CD4-positive, alpha-beta T cell treated with Interleukin-6 for 4 hours (primary cell): ENCODE results near the gene SRSF9.
"Not testable (repeated sequence)": the region's sequence is repeated elsewhere in the genome, so short reads cannot be mapped to it uniquely, and the experiment has no call there.

Source experiments
- DNase-seq: peaks from one replicate; pipeline ENCODE4 v3.0.0-alpha.2; 2020; ENCODE audit warnings: mixed read lengths

The SRSF9 gene

DNA sequence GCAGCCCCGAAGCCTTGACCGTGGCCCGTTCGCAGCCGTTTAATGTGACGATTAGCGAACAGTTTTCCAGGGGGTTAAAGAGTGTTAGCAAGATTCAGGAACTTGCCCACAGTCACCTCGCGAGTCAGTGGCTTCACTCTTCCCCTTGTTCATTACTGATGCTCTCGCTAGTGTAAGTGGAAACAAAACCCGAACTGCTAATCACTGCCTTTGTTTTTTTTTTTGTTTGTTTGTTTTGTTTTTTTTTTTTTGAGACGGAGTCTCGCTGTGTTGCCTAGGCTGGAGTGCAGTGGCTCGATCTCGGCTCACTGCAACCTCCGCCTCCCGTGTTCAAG, 22.7 kb downstream of the SRSF9 start:
- DNase-seq = not testable (repeated sequence)

DNA sequence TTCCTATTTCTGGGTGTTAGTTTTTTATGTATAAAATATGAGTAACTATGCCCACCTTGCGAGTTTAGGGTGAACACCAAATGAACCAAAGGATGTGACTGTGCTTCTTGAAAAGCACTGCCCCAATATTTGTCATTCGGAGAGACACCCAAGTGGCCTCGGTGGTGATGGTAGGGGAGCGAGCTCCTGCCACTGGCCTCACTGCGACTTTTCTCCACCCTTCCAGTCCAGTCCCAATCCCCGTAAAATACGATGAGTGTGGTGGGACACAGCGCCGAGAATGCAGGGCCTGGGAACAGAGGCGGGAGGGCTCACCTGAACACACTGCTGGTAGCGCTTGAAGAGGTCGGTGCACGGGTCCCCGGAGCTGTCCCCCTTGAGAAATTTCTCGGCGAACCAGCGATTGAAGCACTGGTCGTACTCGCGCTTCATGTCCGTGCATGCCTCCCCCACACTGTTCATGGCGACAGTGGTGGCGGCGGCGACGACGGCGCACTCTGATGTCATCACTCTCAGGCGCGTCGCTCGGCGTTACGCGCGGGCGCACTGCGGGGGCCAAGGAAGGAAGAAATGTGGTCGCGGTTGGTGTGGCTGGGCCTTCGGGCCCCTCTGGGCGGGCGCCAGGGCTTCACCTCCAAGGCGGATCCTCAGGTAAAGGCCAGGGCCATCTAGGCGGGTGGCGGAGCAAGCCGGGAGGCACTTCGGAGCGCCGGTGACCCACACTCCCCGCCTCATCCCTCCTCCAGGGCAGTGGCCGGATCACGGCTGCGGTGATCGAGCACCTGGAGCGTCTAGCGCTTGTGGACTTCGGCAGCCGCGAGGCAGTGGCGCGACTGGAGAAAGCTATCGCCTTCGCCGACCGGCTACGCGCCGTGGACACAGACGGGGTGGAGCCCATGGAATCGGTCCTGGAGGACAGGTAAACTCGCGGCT, 23.4 kb downstream of the SRSF9 start, which contains the start of the genes GATC and TRIAP1:
Gene GATC, plus strand, starts transcription at position 534 of the 933 bp plus-strand sequence. Its CDS starts 37 bp downstream, at position 571.
Gene TRIAP1, minus strand, starts transcription at position 474 of the 933 bp plus-strand sequence. Its CDS starts 12 bp downstream, at position 462.
- peak; percentile 84 for DNase-seq

DNA sequence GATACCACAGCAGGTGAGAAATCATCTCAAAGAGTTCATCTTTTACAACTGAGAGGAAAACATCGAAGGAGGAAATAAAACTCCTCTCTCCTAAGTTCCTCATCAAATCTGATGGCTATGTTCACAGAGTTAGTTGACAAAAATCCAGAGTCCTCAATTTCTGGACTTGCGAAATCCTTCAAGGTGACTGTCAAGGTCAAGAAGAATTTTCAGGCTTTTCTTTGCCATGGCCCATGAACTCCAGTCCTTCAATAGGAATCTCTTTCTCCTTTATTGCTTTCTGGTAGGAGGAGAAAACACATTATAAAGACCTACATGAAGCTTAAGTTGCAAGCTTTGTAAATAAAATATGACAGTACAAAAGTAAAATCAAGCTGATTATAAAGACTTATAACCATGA, 24.9 kb downstream of the SRSF9 start:
- no peak for DNase-seq

DNA sequence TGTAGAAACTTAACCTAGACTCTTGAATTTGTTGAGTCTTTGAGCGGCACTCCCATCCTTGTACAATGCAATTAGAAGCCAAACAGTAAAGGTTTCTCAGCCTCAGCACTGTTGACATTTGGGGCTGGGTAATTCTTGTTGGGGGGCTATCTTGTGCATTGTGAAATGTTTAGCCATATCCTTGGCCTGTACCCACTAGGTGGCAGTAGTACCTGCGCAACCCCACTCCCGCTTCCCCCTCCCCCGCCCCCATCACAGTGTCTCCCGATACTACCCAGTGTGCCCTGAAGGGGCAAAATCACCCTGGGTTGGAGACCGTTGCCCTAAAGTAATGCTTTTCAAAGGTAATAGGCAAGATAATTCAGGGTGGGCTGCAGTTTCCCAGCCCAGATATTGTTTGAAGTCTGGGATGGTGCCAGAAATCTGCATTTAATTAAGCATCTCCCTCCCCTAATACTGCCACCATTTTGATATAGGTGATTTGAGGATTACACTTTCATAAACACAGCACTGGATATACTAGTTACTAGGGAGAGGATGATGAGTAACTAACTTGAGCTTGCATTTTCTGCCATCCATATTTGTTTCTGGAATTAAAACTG, 29.8 kb downstream of the SRSF9 start:
- peak; percentile 84 for DNase-seq

DNA sequence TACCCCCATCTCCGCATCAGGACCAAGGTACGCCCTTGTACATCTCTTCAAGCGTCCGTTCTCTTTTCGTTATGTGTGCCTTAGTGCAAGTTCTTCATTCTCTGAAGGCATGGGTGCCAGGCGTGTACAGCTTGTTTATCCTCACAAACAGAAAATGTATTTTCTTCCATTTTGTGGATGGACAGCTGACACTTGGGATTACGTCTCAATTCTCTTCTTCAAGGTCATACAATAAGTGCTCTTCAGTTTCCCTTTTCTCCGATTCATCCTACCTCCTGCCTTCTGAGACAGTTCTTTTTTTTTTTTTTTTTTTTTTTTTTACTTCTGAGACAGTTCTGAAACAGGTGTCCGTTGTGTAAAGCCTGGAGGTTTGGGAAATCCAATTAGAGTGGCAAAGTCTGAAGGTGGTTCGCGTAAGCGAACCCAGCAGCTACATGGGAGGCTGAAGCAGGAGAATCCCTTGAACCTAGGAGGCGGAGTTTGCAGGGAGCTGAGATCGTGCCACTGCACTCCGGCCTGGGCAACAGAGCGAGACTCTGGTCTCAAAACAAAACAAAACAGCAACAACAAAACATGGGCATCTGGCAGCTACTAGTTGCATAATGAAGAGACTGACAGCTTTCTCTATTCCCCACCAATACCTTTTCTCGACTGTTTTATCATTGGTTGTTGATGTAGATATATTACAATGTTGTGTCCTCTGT, 30.9 kb downstream of the SRSF9 start:
- DNase-seq = no peak

DNA sequence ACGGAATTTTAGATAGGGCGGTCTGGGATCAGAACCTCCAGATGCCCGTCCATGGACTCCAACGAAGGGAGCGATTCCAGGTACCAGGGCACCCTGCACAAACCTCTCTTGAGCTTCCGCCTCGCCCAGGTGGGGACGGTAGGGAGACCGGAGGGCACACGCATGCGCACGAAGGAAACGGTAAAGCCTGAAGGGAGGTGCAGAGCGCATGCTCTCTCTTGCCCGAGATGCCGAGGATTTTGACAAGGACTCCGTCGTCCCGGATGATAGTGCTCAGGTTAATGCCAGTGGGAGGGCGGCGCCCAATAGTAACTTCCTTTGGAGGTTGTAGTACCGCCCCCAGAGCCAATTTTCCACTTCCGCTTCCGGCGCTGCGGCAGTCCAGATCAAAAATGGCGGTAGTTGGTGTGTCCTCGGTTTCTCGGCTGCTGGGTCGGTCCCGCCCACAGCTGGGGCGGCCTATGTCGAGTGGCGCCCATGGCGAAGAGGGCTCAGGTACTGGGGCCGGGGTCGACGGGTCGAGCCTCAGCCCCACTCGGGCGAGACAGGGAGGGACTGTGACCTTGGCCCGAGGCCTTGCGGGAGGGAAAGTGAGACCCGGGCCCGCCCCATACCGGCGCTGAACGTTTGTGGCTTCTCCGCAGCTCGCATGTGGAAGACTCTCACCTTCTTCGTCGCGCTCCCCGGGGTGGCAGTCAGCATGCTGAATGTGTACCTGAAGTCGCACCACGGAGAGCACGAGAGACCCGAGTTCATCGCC, 31.6 kb downstream of the SRSF9 start, which contains the start of gene COX6A1:
Gene COX6A1, plus strand, starts transcription at position 379 of the 760 bp plus-strand sequence. Its CDS starts 14 bp downstream, at position 393.
- DNase-seq = peak; percentile 99

DNA sequence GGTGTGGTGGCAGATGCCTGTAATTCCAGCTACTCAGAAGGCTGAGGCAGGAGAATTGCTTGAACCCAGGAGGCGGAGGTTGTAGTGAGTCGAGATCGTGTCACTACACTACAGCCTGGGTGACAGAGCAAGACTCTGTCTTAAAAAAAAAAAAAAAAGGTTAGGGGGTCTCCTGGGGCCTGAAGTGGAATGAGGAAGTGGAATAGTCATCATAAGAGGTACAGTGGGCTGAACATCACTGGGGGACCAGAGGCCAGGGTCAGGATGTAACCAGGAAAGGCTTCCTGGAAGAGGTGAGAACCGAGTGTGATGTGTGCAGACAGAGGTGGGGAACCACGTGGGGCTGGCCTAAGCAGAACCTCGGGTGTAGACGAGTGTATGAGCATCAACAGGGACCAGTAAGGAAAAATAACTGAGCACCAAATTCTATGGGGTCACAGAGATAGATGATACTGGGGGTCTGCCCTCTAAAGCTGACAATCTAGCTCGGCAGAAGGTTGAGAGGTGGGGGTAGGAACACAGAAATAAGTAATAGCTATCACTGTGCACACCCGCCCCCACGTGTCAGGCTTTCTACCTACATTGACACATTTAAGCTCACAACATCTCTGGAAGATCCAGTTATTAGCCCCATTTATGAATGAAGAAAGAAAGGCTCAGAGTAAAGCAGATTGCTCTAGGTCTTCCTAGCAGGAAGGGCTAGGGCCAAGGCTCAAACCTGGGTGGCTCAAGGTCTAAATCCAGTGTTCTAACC, 36.6 kb downstream of the SRSF9 start:
- no peak for DNase-seq

DNA sequence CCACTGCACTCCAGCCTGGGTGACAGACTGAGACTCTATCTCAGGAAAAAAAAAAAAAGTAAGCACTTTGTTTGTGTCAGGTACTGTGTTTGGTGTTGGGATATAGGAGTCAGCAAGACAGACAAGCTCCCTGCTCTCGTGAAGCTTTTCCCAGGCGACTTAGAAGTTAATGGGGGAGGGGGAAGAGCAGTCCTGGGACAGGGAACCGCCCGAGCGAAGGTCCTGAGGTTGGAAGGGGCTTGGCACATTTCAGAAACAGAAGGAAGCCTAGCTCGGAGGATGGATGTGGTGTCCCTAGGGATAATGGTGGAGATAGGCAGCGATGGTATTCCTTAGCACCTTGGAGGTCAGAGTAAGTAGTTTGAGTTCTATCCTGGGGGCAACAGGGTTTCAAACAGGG, 40.2 kb downstream of the SRSF9 start:
- no peak for DNase-seq

DNA sequence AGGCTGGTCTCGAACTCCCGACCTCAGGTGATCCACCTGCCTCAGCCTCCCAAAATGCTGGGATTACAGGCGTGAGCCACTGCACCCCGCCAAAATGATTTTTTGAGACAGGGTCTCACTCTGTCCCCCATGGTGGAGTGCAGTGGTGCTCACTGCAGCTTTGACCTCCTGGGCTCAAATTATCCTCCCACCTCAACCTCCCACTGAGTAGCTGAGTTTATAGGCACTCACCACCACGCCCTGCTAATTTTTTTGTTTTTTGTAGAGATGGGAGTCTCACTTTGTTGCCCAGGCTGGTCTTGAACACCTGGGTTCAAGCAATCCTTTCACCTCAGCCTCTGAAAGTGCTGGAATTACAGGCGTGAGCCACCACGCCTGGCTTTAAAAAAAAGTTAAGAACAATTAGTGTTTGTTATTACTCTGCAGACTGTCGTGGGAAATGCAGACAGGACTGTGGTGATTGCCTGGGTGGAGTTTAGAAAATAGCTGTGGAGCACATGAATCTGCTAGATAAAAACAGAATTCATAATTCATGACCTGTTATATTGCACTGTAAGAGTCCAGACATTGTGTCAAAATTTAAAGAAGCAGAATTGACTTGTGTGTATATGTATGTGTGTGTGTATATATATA, 40.8 kb downstream of the SRSF9 start:
- DNase-seq = no peak

DNA sequence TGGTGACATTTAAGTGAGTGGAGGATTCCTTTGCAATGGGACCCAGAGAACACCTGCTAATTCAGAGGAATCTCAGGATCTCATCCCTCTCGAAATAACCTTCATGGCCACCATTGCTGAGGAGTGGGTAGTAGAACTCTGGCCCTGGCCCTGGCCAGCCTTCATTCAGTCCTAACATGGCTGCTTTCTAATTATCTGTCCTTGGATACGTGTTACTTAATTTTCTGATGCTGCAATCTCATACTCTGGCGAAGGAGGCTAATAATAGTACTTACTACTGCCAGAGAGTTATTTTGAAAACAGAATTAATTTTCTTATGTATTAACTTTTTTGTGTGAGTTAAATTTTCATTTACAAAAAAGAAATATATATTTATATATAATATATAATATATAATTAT, 43.8 kb downstream of the SRSF9 start:
- no peak for DNase-seq

DNA sequence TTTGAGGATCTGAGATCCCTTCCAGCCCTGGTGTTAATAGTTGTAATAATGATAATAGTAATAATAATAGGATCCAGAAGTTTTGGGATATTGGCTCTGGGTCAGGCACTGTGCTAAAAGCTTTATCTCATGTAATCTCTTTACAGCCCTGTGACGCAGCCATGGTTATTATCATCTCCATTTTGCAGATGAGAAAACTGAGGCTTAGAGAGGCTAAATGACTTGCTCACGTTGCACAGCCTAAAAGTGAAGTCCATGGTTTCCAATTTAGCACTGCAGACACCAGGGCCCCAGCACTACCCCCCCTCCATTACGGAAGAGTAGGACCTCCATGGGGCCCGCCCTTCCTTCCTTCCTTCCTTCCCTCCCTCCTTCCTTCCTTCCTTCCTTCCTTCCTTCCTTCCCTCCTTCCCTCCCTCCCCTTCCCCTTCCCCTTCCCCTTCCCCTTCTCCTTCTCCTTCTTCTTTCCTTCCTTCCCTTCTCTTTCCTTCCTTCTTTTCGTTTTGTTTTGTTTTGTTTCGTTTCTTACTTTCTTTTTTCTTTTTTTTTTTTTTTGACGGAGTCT, 46.6 kb downstream of the SRSF9 start:
- DNase-seq = no peak

DNA sequence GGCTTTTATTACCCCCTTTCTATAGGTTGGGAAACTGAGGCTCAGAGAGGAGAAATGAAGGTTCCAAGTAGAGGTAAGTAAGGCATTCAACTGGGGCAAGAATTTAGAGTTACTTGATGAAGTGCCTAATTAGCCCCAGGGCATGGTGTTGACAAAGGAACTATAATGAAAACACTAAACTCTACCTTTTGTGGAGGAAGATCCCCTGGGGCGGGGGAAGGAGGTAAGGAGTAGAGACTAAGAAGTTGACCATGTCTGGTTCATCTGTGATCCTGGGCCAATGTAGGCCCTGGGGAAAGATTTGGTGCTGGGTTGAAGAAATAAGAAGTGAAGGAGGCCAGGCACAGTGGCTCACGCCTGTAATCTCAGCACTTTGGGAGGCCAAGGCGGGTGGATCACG, 47.8 kb downstream of the SRSF9 start:
- no peak for DNase-seq

DNA sequence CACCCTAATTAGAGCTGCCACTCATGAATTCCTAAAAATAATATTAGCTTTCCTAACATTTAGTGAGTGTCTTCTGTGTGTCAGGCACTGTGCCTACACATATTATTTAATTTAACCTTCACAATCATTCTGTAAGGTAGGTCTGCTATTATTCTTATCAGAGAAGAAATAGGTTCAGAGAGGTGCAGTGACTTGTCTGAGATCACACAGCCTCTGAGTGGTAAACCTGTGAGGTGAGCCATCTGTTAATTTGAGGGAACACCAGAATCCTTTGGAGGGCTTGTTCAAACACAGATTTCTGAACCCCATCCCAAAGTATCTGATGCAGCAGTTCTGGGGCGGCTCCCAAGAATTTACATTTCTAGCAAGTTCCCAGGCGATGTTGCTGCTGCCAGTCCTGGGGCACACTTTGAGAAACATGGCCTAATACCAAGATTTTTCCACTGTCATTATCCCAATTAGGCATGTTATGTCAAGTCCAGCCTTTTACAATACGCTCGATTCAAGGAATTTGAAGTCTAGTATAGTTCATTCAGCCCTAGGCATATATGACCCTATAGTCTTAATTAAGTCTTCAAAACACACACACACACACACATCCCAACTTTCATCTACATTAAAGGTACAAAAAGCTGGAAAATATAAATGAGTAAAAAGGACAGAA, 51.5 kb downstream of the SRSF9 start:
- no peak for DNase-seq

DNA sequence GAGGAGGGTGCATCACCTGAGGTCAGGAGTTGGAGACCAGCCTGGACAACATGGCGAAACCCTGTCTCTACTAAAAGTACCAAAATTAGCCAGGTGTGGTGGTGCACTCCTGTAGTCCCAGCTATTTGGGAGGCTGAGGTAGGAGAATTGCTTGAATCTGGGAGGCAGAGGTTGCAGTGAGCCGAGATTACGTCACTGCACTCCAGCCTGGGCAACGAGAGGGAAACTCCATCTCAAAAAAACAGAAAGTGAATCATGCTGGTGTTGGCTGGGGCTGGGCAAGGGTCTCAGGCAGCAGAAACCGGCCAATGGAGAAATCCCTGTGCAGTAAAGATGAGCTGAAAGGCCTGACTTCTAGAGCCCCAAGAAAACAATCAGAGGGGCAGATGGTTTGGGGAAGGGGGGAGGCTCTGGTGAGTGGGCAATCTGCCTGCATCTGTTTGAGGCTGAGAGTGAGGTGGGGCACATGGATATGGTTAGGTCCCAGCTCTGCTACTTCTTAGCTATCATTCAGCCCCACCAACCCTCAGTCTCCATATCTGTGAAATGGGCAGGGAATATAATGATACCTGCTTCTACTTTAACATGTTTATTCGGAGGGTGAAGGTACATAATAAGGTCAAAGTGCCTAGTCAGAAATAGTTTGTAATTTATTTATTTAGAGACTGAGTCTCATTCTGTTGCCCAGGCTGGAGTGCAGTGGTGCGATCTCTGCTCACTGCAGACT, 52.9 kb downstream of the SRSF9 start:
- no peak for DNase-seq

DNA sequence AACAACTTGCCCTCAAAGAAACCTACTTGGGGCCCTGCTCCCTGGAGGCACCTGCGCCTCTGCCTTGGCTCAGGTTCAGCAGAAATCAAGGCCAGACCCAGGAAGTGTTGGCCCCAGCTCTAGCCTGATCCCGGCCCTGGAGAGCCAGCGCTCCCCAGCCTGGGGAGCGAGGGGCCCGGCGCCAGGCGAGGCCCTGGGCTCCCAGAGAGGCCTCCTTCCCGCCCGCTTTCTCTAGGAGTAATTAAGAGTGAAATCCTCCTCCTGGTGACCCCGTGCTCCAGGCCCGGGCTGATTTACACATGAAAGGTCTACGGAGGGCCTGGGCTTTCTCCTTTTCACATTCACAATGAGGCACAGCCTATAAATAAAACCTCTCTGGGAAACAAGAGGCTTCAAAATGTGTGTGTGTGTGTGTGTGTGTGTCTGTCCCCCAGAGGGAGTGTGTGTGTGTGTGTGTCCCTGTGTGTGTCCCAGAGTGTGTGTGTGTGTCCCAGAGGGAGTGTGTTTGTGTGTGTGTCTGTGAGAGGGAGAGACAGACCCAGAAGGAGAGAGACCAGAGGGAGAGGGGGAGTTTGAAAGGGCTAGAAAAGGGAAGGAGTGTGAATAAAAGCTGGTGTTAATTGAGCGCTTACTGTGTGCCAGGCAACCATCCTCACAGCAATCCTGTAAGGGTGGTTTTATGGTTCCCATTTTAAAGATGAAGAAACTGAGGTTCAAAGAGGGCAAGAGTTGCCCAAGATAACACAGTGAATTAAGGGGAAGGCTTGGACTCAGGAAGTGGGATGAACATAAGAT, 55.5 kb downstream of the SRSF9 start:
- no peak for DNase-seq

DNA sequence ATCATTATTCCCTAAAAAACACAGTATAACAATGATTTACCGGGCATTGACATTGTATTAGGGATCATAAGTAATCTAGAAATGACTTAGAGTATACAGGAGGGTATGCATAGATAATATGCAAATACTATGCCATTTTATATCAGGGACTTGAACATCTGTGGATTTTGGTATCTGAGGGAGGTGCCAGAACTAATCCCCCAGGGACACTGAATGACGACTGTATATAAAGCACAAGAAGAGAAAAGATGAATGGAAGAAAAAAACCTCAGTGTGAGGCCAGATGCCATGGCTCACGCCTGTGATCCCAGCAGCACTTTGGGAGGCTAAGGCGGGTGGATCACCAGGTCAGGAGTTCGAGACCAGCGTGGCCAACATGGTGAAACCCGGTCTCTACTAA, 57.1 kb downstream of the SRSF9 start:
- no peak for DNase-seq
